Islet of Langerhans (tissue), 1 donor: Measurements from ENCODE around the gene ZDHHC11.
"Not testable (repeated sequence)": the region's sequence is repeated elsewhere in the genome, so short reads cannot be mapped to it uniquely, and the experiment has no call there.

Experiments
- FAIRE-seq: peaks from one replicate; lab custom pipeline; 2011; peaks lifted over from hg19 to GRCh38; lab: Jason Lieb, UNC

The ZDHHC11 gene

DNA sequence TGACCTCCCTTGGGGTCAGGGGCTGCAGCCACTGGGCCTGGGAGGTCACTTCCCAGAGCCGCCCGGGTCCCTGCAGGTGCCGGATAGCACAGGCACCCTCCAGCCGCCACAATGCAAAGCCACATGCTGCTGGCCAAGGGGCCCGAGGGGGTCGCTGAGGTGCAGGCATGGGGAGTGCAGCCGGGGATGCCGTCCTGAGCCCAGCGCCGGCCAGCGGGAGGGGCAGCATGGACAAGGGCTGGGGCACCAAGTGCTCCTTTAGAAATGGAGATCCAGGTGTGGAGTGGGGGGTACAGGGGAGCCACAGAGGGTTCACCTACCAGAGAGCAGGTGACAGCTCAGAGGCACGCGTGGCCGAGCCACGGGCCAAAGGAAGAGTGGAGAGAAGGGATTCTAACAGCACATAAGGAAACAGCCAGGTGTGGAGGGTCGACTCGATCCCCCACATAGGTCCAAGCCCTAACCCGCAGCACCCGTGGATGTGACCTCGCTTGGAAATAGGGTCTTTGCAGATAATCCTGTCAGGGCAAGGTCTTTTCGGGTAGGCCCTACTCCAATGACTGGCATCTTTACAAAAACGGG, 90.9 kb downstream of the ZDHHC11 start:
- FAIRE-seq, result no peak

DNA sequence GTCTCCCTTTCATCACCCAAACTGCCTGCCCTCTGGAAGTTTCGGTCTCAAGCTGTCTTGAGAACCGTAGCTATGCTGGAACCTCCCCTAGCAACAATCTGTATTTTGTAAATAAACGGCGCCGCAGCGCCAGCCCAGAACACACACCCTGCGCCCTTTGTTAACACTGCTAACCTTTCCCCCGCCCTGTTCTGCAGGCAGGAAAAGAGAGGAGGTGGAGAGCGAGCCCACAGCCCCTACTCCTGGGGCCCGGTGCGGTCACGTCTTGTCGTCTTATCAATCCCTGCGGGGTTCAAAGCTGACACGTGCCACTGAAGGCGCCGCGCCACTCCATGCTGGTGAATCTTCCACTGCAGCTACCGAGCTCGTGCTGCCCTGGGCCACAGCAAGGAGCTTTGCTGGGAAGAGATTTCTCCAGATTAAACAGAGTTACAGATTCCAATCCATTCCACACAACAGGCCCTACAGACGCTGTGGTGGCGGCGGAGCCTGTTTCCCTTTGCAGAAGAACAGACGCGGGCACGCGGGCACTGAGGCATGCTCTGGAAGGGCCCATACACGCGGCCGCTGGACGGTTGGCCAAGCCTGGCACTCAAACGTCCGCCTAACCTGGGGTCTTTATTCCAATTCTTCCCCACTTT, 91.6 kb downstream of the ZDHHC11 start:
- no peak for FAIRE-seq

DNA sequence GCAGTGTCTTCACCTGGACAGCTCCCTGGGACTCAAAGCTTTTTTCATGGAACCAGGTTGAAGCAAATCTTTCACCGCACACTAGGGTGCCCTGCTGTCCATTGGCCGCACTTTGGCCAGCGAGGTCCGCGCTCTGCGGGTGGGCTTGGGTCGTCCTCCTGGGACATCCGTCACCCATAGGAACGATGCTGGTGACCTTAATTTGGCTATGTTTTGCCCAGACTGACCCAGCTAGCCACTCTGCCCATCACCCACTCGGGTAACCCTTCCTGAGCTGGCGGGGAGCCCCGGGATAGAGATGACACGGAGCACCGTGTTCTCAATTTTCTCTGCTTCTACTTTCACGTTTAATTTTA, 92.1 kb downstream of the ZDHHC11 start:
- FAIRE-seq, result no peak

DNA sequence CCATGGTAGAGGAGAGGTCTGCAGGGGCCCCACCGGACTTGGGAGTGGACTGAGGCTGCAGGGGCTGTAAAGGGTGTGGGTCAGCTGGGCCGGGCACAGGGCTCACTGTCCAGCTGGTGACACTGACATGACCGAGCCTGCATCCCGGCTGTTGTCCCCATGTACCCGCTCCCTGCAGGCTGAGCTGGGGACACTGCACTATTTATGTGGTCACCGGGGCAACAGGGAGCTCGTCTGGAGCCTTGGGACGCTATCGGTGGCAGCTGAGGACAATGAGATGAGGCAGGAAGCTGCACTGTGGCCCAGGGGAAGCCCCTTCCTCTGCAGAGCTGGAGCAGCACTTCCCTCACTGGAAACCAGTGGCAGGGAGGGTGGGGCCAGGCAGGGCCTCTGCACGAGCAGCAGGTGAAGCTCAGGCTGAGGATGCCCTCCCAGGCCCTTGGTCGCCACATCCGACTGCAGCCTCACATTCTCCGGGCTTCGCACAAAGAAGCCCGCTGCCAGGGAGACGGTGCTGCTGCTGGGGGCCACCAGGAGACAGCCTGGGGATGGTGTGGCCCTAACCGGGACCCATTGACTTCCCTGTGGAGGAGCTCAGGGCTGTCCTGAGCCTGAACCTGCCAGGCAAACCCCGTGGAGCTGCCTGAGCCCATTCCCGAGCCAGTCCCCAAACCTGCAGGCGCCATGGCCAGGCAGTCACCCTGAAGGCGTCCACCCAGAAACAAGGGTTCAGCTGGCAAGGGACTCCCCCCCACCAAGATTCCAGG, 92.7 kb downstream of the ZDHHC11 start:
- FAIRE-seq, result no peak

DNA sequence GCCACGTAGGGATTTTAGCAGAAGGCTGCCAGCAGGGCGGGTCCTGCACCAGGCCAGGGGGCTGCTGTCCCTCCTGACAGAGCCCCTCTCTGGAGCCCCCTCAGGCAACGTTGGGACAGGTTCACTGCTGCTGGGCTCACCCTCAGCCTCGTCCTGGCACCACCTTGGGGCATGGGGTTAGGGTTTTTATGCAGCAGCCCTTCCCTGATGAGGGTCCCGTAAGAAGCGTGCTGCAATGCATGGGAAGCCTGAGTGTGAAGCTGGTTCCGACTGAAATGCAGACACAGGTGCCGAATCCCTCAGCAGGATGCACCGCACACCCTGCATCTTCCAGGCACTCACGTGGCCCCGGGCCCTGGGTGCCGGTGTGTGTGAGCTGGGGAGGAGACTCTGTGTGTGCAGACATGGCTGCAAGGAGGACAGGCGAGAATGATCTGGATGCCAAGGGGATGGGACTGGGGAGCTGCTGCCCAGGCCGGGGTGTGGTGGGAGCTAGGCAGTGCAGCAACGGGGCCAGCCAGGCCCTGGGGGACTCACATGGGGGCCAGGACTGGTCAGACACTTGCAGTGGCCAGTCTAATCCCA, 93.3 kb downstream of the ZDHHC11 start:
- no peak for FAIRE-seq

DNA sequence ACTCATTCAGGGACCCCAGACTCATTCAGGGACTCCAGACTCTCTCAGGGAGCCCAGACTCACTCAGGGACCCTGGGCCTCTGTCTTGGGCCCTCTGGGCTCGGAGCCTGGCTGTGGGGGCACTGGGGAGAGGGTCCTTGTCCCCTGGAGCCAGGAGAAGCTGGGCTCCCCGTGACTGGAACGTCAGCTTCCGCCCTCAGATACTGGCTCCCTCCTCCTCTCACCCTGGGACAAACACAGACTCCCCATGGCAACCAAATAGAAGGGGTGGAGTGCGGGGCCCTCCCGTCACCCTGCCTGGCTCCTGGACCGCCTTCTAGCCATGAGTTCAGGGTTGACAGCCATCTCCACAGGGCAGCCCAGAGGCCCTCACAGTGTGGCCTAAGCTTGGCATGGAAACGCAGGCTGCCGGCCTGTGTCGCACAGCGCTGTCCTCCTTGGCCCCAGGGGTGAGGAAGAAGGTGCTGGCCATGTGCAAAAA, 93.9 kb downstream of the ZDHHC11 start:
- no peak for FAIRE-seq

DNA sequence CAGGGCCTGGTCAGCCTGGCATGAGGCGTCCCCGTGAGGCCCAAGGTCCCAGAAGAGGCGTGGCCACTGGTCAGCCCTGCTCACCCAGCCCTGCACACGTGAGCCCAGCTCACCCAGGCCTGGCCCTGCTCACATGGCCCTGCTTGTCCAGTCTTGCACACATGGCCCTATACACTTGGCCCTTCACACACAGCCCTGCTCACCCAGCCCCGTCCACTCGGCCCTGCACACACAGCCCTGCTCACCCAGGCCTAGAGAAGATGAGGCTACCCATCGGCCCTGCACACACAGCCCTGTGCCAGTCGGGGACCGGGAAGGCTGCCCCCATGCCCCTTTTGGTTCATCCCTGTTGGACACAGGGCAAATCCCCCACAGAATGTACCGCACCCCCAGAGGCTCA, 94.6 kb downstream of the ZDHHC11 start:
- no peak for FAIRE-seq

DNA sequence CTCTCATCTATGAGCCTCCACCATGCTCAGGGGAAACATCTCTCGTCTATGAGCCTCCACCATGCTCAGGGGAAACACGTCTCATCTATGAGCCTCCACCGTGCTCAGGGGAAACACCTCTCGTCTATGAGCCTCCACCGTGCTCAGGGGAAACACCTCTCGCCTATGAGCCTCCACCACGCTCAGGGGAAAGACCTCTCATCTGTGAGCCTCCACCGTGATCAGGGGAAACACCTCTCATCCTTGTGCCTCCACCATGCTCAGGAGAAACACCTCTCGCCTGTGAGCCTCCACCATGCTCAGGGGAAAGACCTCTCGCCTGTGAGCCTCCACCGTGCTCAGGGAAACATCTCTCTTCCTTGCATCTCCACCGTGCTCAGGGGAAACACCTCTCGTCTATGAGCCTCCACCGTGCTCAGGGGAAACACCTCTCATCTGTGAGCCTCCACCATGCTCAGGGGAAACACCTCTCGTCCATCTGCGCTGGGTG, 96.6 kb downstream of the ZDHHC11 start:
- not testable (repeated sequence) for FAIRE-seq

DNA sequence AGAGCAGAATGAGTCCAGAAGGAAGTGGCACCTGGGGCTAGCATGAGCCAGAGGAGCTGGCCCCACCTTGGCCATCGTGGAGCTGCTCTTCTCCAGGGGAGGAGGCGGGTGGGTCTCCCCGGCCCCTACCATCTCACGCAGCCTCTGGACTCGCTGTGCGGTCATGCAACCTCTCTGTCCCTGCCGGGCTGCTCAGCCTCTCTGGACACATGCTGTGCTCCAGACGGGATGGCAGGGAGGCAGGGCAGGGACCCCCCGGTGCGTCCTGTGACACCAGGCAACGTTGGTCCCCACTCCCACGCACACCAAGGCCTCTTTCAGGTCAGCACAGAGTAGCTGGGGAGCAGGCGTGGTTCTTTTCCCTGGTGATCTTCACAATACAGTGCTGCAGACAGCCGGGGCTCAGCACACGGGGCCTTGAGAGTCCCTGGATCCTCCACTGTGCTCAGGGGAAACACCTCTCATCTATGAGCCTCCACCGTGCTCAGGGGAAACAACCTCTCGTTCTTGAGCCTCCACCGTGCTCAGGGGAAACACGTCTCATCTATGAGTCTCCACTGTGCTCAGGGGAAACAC, 97.1 kb downstream of the ZDHHC11 start:
- not testable (repeated sequence) for FAIRE-seq

DNA sequence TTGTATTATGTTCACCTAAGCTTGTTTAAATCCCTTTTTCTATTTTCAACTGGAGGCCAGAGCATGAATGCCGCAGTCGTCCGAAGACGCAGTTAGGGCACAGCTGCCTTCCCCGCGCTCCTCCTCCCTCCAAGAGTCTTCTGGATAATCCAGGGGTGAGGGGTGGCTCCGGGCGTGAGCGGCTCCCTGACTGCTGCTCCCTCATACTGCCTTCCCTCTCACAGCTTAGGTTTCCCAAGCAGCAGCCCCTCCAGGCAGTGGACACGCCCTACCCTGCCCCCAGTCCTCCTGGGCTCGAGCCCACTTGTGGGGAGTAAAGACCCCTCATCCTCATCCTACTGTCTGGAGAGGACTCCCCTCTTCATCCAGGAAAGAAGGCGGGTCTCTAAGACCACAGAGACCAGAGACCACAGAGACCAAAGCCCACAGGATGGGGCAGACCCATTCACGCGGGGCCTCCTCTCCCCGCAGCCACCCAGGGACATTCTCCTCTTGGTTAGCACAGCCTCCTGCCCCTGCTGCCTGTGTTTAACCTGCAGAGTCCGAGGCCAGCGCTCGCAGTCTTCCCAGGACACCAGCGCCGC, 98.2 kb downstream of the ZDHHC11 start:
- not testable (repeated sequence) for FAIRE-seq

DNA sequence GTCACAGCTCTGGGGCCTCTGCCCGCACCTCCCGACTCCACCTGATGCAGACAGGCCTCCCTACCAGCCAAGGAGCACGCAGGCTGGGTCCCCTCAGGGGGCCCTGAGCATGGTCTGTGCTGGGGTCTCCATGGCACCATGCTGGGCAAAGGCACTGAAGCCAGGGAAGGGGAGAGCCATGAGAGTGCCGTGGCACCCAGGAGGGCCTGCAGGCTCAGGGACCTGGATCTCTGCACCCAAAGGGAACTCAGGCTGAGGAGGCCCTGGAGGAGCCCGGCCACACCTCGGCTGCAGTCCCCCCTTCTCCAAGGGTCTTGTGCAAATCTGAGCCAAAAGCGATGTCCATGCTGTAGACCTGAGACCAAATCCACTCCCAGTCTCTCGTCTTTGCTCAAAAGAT, 98.8 kb downstream of the ZDHHC11 start:
- not testable (repeated sequence) for FAIRE-seq

DNA sequence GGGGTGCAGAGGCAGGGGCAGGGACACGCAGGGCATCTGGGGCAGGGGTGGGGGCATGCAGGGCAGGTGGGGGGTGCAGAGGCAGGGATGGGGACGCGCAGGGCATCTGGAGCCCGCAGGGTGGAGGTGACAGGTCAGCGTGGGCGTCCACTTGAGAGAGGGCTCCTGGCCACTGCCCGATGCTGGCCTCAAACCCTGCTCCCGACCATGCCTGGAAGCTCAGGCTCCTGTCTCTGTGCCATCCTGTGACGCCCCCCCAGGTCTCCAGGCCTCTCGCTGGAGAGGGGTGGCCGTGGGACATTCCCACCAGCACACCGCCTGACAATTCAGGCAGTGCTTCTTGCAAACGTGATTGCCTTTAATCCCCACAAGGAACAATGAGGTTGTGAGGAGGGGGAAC, 99.3 kb downstream of the ZDHHC11 start:
- no peak for FAIRE-seq

DNA sequence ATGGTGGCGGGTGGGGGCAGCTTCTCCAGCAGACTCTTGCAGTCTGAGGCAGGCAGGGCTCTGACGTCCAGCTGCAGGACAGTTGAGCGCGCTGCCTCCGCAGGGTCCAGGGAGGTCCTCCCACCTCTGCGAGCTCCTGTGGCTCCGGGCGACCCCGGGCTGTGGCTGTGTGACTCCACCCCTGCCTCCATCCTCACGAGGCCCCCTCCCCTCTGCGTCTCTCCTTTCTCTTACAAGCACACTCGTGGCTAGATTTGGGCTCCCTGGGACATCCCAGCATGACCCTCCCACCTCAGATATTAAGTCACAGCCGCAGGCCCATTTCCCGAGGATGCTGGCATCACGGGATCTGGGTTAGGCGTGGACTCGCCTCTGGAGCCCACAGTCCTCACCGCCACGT, 100.6 kb downstream of the ZDHHC11 start:
- not testable (repeated sequence) for FAIRE-seq

DNA sequence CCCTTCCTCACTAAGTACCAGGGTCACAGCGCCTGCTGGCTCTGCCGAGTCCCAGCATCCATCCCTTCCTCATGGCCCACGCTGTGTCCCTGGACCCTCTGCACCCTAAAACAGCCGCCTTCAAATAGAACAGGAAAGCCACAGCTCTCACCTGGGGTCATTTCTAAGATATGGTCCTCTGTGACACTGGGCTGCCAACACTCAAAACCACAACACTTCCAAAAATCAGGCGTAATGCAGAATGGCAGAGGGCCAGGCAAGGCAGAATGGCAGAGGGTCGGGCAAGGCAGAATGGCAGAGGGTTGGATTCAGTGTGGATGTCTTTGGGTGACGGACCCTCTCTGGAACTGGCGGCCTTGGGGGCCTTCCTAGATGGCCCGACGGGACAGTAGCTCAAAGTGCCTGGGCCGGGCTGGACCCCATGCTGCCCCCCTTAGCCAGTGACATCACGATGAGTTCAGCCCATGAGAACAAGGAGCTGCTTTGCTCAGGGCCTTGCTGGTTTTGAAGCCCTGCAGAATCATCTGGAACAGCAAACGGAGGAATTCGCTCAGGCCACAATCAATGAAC, 101.6 kb downstream of the ZDHHC11 start:
- FAIRE-seq, result no peak

DNA sequence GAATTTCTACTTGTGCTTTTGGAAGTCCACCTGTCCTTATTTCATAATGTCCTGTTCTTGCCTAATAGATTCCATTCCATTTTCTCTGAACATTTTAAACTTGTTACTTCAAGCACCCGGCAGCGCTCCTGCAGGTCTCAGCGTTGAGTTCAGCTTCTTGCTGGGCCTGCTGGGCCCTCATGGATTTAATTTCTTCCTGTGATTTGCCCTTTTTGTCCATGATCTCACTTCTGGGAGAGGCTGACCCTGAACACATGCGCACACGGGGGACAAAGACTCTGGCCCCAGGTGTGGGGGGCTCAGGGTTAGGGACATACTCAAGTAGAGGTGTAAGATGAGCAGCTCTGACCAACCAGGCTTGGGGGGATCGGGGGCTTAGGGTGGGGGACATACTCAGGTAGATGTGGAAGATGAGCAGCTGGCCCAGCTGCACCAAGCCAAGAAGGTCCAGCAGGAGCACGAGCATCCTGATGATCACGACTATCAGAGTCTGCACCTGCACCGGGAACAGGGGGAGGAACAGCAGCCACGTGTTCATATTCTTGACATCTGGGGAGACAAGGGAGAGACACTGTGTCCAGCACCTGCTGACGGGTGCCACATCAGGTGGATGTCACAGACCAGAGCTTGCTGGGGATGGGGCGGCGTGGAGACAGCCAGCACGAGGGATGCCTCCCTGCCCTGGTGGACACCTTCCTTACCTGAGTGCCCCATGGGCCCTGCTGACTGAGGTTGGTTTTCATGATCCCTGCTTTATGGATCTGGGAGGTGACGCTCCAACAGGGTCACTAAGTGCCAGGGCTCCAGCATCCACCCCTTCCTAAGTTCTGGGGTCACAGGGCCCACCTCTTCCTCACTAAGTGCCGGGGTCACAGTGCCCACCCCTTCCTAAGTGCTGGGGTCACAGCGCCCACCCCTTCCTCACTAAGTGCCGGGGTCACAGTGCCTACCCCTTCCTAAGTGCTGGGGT, 102.5 kb downstream of the ZDHHC11 start:
- FAIRE-seq, result not testable (repeated sequence)

DNA sequence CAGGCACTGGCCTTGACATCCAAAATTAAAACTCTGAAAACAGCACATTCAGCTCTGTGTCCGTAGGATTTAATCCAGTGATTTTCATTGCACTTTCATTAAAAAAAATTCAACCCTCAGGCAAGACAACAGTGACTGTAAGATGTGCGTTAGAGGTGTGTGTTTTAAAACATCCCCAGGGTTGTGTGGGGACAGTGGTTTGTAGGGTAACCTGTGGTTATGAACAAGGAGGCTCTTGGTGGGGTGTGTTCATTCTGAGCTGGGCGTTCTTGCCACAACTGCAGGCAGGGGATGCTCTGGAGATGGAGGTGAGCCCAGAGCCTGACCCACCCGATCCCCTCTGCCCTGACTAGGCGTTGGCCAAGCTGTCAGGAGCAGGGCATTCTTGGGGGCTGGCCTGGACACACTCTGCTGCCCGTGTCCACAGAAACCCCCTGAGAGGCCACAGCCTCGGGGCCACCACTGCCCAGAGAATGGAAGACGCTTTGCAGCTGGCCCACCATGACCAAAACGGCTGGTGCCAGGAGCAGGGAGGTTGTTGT, 103.4 kb downstream of the ZDHHC11 start:
- not testable (repeated sequence) for FAIRE-seq

DNA sequence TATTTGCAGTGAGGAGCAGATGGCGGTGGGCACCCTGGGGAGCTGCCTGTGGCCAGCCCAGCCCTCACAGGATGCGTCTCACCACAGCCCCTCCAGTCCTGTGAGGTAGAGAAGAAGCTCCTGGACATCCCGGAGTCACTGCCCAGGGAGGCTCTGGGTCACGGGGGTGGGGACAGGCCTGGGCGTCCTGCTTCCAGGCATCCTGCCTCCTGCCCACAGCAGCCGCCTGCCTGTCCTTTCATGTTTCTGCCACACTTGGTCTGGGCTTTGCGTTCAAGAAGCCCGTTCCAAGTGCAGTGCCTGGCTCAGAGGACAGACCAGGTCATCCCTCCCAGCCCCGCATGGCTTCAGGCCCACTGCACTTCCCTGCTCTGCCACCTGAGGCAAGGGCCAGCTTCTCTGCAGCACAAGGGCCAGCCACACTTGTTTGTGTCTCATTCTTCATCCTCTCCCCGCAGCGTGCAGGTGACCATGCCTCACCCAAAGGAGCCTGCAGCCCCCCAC, 104.5 kb downstream of the ZDHHC11 start:
- FAIRE-seq, result no peak
